ENCODE data around the gene KCNA1.

The KCNA1 gene

DNA sequence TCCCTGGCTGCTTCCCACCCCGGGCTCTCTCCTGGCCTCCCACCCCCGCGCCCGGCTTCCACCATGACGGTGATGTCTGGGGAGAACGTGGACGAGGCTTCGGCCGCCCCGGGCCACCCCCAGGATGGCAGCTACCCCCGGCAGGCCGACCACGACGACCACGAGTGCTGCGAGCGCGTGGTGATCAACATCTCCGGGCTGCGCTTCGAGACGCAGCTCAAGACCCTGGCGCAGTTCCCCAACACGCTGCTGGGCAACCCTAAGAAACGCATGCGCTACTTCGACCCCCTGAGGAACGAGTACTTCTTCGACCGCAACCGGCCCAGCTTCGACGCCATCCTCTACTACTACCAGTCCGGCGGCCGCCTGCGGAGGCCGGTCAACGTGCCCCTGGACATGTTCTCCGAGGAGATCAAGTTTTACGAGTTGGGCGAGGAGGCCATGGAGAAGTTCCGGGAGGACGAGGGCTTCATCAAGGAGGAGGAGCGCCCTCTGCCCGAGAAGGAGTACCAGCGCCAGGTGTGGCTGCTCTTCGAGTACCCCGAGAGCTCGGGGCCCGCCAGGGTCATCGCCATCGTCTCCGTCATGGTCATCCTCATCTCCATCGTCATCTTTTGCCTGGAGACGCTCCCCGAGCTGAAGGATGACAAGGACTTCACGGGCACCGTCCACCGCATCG, 1.8 kb downstream of the KCNA1 start:
- no peak for DNase-seq (ENCODE audit: low read depth)

DNA sequence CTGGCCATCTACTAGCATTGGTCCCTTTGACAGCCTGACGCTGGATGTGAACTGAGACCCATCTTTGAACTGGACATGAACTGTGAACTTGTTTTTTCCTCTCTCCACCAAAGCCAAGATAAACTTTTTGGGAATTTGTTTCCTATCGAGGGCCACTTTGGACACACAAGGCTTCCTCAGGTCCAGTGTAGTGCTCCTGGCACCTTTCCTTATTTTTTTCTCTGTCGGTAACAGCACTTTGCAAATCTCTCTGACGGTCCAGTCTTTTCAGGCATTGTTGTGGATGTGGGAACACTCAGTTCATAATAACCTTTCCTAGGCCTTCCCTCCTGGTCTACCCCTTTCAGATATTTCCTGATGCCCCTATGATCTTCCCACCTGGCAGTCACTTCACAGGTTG, 5.0 kb downstream of the KCNA1 start:
- DNase-seq (ENCODE audit: low read depth): no peak

DNA sequence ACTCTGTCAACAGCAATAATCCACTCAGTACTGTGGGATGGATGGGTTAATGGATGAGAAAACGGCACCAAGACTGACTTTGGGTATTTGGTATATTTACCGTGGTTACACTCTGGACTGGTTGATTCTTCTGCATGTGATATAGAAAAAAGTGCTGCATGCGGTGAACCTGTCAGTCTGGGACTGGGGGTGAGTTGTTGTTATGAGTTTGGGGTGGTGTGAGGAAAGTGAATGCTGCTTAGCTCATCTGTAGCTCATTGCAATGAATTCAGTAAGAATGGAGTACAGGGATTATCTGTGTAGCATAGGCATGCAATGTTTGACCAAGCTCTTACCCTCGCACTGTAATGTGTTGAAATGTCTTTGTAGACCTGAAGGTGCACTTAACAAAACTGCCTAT, 6.0 kb downstream of the KCNA1 start:
- no peak for DNase-seq (ENCODE audit: low read depth)

DNA sequence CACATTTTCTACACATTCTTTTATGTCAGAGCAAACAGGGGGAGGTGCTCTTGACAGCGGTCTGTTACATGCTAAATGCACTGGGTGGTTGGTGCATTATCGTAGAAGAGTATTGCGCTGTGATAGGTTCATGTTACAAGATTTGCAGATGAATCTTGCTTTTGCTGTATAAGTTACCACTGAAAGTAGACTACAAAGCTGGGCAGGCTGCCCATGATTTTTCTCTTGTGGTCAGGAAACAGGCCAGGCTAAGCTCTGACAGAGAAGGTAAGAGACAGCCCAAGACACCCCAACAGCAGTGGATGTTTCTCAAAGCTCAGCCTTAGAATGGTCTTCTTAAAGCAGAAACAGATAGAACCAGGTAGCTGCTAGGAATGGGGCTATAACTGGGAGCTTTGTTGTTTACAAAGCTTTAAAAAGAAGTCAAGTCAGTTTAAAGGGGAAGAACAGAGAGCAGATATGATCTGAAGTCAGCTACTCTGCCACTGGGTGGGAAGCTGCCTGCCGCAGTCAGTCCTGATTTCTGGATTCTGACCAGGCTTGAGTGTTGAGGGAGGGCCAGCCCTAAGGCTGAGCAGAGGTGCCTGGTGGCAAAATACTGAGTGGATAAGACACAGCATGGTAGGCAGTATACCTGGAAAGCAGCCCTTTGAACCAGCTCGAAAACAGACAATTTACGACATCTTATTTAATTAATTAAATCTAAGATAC, 9.4 kb downstream of the KCNA1 start:
- no peak for DNase-seq (ENCODE audit: low read depth)

DNA sequence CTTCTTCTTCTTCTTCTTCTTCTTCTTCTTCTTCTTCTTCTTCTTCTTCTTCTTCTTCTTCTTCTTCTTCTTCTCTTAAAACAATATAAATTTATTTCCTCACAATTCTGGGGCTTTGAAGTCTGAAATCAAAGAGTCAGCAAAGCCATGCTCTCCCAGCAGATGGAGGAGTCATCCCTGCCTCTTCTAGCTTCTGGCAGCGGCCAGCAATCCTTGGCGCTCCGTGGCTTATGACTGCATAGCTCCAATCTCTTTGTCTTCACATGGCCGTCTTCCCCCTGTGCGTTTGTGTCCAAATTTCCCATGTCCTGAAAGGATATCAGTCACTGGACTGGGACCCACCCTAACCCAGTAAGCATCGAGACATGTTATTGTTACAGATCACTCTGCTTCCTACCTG, 22.9 kb downstream of the KCNA1 start:
- no peak for DNase-seq (ENCODE audit: low read depth)

DNA sequence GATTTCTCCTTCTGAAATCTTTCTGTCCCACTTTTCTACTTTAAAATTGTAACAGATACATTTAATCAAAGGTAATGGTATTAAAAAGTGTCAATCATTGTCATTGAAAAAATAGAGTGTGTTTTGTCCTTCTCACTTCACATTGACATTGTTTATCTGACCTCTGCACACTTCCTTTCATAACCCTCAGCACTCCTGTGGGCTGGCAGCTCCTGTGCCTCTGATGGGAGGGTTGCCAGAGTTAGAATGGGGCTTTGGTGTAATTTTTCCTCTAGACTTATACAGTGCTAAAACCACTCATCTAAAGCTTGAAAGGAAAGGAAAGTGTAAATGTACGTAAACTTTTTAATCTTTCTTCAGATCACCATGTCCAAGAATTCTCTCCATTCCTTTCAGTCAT, 23.7 kb downstream of the KCNA1 start:
- peak; percentile 1 for DNase-seq (ENCODE audit: low read depth)

DNA sequence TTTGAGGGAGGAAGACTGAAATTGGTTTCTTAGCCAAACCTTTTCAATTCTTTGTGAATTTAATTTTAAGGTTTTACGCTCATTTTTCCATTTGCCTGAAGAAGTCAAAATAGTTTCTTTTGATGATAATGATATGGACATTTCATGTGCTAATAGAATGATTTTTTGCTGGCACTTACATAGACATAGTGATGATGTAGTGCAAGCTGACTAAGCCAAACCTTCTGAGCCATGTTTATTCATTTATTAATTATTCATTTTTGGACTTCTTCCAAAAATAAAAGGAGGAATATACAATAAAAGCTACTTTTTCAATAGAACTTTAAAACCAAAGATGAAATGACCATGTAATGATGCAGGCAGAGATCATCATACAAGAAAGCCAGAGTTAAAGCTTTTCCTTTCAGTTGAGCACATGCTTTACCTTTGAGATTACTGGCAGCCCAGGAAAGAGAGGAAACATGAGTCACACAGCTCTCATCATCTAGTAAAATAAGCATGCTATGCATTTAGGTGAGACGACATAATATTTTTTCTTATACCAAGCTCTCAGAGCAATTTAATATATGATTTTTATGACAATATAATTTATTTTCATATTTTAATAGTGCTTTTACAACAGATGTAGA, 24.8 kb downstream of the KCNA1 start:
- no peak for DNase-seq (ENCODE audit: low read depth)

DNA sequence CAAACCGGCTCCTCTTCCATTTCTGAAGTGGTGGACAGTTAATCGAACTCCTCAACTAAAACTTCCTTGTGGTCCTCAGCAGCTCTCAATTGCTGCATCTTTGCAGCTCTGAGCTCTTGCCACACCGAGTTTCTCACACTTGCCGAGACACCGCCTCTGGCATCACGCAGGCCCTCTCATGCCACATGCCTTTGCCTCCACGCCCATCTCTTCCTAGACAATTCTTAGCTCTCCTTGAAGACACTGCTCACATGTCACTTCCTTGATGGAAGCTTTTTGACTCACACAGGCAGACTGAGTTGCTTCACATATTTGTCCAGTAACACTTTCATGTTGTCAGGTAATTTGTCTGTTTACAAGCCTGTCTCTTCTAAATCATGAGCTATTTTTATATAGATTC, 29.2 kb downstream of the KCNA1 start:
- DNase-seq (ENCODE audit: low read depth): no peak

DNA sequence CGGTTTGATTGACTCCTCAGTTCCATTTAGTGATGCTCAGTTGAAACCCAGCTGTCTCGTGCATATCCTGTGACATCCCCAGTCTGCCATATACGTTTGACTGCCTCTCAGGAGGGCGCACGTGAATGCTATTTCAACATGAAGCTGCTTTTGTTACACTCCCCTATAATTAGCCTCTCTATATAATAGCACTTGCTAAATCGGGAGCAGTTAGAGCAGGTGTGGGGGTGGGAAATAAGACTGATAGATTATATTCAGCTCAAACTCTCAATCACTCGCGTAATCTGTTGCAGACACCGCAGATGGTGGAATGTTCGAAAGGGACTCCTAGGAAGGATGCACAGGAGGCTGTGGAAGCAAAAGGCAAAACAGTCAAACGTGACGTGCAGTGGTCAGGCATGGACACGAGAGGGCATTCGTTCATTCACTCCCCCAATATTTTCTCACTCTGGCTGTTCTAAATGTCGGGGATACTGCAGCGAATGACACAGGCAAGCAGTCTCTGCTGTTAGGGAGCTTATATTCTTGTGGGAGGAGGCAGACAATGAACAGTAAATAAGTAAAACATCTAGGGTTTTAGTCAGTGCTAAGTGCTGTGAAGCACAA, 29.8 kb downstream of the KCNA1 start:
- no peak for DNase-seq (ENCODE audit: low read depth)

DNA sequence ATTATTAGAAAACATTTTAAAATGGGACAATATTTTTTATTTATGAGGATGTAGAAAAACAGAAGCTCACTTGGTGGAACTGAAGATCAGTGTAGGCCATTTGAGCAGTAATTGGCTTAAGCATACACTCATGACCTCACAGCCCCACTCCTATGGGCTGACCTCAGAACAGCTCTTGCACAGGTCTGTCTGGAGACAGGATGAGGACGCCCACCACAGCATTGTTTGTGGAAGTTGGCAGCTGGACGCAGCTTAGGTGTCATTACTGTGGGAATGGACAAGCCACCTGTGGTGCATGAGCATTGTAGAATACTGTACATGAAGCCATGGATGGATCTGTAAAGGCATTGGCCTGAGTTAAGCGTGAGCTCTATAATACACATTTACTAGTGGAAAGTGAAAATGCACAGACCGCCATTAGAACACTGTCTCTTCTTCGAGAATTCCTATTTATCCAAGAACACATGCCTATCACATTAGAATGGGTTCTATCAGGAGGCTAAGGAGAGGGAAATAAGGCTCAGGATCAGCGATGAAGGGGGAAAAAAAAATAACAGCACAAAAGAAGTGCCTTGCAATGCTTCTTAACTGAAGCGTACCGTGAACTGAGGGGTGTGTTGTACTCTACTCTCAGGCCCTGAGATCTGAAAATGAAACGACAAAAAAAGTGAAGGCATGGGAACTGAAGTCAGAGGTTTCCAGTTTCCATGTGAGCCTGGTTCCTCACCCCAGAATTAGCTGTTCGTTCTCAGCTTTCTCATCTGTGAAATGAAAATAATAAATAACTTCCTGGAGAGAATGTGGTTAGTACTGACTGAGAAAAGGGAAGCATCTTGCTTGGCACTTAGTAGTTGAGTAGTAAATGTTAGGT, 33.6 kb downstream of the KCNA1 start:
- no peak for DNase-seq (ENCODE audit: low read depth)

DNA sequence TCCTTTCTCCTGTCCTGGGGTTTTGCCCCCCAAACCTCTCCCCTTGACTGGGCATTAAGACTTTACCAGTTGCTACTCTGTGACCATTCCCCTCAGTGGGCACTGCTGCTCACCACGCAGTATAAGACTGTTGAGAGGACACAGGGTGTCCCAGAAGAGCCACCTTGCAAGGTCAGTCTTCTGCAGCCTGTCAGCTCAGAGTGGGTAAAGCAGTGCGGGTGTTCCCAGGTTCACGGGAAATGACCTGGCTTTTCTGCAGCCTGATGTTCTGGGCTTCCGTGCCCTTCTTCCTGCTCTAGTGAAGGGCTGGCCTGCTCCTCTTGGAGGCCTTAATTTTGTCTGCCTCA, 34.2 kb downstream of the KCNA1 start:
- no peak for DNase-seq (ENCODE audit: low read depth)

DNA sequence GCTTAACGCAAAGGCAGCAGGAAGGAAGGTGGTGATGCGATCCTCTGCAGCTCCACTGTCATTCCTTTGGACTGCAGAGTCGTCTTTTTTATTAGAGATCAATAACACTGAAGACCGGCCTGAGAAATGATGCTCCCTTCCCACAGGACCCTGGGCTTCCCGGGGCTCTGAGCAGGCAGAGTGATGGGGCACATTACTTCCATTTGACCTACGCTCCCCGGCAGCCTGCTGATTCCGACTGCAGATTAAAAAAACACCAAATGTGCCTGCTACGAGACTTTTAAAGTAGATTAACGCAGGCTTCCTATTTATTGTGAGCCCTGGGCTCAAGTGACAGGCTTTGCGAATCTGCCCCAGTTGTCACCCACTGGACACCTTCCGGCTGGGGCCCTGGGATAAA, 37.5 kb downstream of the KCNA1 start:
- DNase-seq (ENCODE audit: low read depth): no peak

DNA sequence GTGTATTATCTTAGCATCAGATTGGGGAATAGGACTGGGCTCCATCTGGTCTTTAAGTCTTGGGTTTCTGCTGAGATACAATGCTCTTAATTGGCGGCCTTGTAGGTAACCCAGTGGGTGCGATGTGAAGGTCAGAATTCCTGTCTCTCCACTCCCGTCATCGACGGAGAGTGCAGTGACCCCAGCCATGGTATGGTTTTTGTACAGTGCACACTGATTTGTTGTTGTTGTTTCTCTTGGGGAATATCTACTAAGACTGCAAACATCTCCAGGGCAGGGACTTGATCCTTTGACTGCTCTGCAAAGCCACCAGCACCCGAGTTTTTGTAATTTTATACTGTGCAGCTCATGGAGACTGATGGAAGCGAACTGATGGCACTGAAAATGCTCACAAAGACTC, 41.4 kb downstream of the KCNA1 start:
- DNase-seq (ENCODE audit: low read depth): no peak

DNA sequence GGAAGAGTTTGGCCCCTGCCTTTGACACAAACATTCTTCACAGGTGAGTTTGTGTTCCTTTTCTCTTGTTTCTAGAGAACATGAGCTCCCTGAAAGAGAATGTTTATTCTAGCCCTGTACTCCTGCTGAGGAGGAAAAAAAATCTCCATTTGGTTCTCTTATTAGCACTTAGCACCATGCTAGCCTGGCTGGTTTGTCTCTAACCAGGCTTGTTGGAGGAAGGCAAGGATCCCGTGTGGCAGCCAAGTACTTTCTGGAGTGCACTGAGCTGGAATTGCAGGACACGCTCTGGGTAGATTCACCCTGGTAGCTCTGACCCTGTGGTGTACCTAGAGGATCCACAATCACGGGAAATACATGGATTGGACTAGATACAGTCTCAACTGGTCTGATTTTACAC, 41.9 kb downstream of the KCNA1 start:
- DNase-seq (ENCODE audit: low read depth): no peak

DNA sequence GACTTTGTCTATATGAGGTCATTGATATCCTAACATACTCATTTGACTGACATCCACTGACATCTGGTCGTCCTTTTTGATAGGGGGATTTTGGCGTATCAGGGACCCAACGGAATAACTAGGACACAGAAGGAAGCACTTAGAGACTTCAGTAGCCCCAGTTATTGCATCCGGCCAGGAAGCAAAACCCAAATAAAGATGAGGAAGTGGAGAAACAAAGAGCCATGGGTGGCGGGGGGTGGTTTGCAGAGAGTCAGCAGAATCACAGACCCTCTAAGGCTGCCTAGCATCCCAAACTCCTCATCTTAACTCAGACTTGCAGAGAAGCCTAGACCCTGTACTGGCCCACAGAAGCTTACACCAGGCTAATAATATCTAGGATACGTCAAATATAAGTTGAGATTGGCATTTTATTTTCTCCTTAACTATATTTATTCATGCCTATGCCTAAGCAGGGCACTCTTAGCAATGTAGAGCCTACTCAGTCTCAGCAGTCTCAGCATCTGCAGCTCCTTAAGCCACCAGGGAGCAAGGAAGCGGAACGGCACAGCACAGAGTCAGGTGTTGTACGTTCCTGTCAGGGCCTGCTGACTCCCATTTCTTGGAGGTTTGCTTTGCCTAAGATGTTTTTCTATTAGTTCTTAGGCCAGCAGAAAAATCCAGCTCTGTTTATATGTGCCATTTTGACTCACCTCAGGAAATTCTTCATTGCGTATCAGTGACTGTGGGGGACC, 45.1 kb downstream of the KCNA1 start:
- DNase-seq (ENCODE audit: low read depth): no peak

DNA sequence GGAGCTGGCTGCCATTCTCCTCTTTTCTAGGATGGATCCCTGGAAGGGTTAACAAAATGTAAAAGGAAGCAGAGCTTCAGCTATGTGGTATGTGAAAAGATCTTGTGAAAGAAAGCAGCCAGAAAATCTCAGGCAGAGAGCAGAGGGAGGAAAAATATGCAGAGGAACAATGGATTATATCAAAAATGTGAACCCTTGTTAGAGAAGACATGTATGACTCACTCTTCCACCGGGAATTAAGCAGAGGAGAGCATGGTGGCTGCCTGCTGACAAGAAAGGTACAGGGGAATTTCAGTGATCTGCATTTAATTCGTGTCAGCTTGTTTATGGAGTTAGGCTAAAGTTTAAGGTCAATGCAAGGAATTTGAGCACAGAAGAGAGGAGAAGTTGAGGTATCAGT, 46.3 kb downstream of the KCNA1 start:
- no peak for DNase-seq (ENCODE audit: low read depth)

DNA sequence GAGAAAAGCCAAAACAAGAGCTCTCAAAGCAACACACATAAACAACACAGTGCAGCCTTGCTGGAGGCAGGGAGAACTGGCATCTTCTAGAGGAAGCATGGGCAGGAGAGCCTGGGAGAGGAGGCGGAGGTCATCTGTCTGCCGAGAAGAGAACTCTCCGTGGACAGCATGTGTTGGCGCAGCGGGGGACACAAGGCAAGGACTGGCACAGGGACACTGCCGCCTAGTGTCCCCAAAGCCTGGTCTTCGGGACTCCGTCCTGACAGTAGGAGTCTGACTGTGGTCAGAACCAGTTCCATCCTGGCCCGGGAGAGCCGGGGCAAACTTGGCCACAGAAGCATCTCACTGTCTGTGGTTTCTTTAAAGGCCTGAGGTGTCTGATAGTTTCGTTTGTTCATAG, 47.3 kb downstream of the KCNA1 start:
- no peak for DNase-seq (ENCODE audit: low read depth)

DNA sequence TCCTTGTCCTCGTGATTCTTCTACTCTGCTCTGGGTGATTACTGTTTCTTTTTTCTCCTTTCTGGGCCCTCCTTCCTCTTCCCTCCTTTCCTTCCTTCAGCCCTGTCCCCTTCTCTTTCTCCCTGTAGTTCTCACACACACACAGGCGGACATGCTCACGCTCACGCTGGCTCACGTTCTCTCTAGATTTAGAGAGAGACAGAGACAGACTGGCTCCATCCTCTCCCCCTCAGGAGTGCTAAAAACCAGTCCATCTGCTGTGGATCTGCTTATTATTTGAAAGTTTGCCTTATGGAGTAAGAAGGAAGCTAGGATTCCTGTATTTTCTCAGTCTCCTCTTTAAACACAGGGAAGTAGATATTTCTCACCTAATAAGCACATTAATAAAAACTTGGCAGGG, 48.1 kb downstream of the KCNA1 start:
- no peak for DNase-seq (ENCODE audit: low read depth)

DNA sequence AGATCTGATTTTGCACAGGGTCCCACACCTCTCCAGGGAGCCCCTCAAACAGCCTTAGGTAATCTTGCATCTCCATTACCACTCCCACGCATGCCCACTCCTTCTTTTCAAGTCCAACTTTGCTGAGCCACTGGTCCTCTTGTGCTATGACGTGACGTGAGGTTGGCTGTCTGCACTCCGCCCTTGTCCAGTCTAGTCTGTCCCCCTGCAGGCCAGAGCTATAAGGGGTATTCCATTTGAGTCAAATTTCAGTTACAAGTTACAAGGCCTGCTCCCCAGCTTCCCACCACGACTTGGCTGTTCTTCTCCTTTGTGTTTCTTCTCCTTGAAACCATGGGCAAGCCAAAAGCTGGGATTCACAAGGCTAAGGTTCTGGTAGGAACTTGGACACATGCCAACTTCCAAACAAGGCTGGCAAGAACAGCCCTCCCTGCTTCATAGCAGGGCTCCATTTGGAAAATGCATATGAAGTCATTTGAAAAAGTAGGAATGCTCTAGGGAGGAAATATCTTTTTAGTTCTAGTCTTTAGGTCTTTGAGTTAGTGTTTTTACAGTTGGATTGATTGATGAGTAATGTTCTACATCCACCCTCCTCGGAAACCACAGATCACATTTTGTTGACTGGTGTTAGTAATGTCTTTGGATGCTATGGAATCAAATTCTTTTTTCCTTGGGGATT, 49.1 kb downstream of the KCNA1 start:
- no peak for DNase-seq (ENCODE audit: low read depth)

DNA sequence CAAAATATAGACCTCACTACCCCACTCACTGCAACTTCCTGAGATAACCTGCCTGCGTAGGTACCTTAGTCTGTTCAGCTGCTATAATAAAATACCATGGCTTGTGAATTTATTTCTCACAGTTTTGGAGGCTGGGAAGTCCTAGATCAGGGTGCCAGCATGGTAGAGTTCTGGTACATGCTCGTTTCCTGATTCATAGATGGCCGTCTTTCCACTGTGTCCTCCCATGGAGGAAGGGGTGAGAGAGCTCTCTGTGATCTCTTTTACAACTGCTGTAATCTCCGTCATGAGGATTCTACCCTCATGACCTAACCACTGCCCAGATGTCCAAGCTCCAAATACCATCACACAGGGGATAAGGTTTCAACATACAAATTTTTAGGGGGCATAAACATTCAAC, 49.7 kb downstream of the KCNA1 start:
- DNase-seq (ENCODE audit: low read depth): no peak

DNA sequence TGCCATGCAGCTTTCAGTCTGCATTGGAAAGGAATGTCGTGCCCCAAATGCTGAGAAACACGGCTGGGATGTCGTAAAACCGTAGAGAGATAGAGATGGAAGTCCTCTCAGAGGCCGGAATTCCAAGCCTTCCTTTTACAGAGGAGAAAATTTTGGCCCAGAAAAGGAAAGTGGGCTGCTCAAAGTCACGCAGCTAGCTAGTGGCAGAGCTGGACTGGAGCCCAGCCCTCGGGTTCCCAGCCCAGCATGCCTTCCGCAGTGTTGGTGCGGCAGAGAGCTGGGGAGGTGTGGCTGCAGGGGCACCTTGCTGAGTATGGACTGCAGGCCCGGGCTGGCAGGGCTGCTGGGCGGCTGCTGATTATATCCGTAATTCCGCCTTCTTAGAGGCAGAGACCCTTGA, 50.3 kb downstream of the KCNA1 start:
- no peak for DNase-seq (ENCODE audit: low read depth)
